ENCODE data around the gene RXFP3.

Gene RXFP3

GRCh38 chr5:33891788-33892619 is 44.2 kb upstream of the RXFP3 start, which contains the start of gene ADAMTS12:
Gene ADAMTS12 (minus strand): TSS chr5:33891990. CDS start chr5:33891856, 134 bp downstream.
- Histone ChIP-seq H3K36me3 (no peaks in the 10 kb centered on the region), H3K27me3 (no peaks in the 10 kb centered on the region), H3K9me3 (no peaks in the 10 kb centered on the region), H3K4me1 (peaks cover 0 to 53% (median 26%) of the 10 kb centered on the region in 4 donors), H3K4me3 (peak within 1 kb of the TSS; percentile 57 to 67), H3K27ac (peak within 1 kb of the TSS; percentile 57 to 72)
- no peak for DNase-seq
- TF ChIP-seq CTCF (IDR thresholded peaks at IDR 0.05): no peak
- intact Hi-C loops (cut with DNase I; ENCODE audit: low total_unique reads): no loop called here

GRCh38 chr5:33892620-33893137 is 43.5 kb upstream of the RXFP3 start:
- intact Hi-C loops (cut with DNase I; ENCODE audit: low total_unique reads): no loop called here
- Histone ChIP-seq H3K27me3 (no peaks in the 10 kb centered on the region), H3K27ac (peak overlapping the region; percentile 57 to 72), H3K4me1 (peaks cover 0 to 49% (median 26%) of the 10 kb centered on the region in 4 donors), H3K4me3 (peak overlapping the region; percentile 57 to 67), H3K36me3 (no peaks in the 10 kb centered on the region), H3K9me3 (no peaks in the 10 kb centered on the region)
- peak in 1 of 2 donors; percentile 29 for DNase-seq
- no peak for TF ChIP-seq CTCF (IDR thresholded peaks at IDR 0.05)

GRCh38 chr5:33894566-33894965 is 41.6 kb upstream of the RXFP3 start:
- Histone ChIP-seq H3K4me3 (no peak overlapping the region), H3K4me1 (peaks cover 0 to 35% (median 22%) of the 10 kb centered on the region in 4 donors), H3K9me3 (no peaks in the 10 kb centered on the region), H3K36me3 (no peaks in the 10 kb centered on the region), H3K27ac (no peak overlapping the region), H3K27me3 (no peaks in the 10 kb centered on the region)
- DNase-seq: no peak
- intact Hi-C loops (cut with DNase I; ENCODE audit: low total_unique reads): no loop called here
- no peak for TF ChIP-seq CTCF (IDR thresholded peaks at IDR 0.05)

- H3K27me3 ChIP-seq: no peaks in the 10 kb centered on the region
- peaks cover 0 to 6% (median 3%) of the 10 kb centered on the region in 3 donors for H3K9me3 ChIP-seq
- no peak overlapping the region for H3K4me3 ChIP-seq
- no peaks in the 10 kb centered on the region for H3K4me1 ChIP-seq
- no peaks in the 10 kb centered on the region for H3K36me3 ChIP-seq
- TF ChIP-seq CTCF (IDR thresholded peaks at IDR 0.05): no peak
- no peak for DNase-seq
- intact Hi-C loops (cut with DNase I; ENCODE audit: low total_unique reads): no loop called here
- no peak overlapping the region for H3K27ac ChIP-seq
These were observed 35.0 kb upstream of the RXFP3 start for GRCh38 chr5:33901156-33901555.

- H3K27ac ChIP-seq: no peak overlapping the region
- TF ChIP-seq CTCF (IDR thresholded peaks at IDR 0.05): no peak
- H3K27me3 ChIP-seq: no peaks in the 10 kb centered on the region
- intact Hi-C loops (cut with DNase I; ENCODE audit: low total_unique reads): no loop called here
- no peak for DNase-seq
- H3K36me3 ChIP-seq: no peaks in the 10 kb centered on the region
- H3K9me3 ChIP-seq: peaks cover 0 to 20% (median 8%) of the 10 kb centered on the region in 3 donors
- H3K4me3 ChIP-seq: no peak overlapping the region
- H3K4me1 ChIP-seq: no peaks in the 10 kb centered on the region
These were observed 33.1 kb upstream of the RXFP3 start for GRCh38 chr5:33903118-33903517.

Data from tibial artery (tissue), 4 donors.